GM12878 (cell line): ENCODE data around the gene KRTAP29-1. TPM values are rescaled to one million over a fixed set of nuclear protein-coding genes. Genes with fewer than 3 reads are reported as not detected.

Experiments
- BCL11A ChIP-seq: IDR thresholded peaks from 2 replicates; pipeline ENCODE4 v1.6.1; 2011; ENCODE audit warnings: low read depth, low read length
- CREB1 ChIP-seq: IDR thresholded peaks from 2 replicates; pipeline ENCODE4 v1.6.1; 2012; ENCODE audit warnings: low read depth, mild to moderate bottlenecking, inconsistent platforms
- CUX1 ChIP-seq: IDR thresholded peaks from 2 replicates; pipeline ENCODE4 v1.6.1; 2012; ENCODE audit warnings: improper control_type of control experiment, low read depth, low read length; ENCODE audit not compliant: insufficient replicate concordance
- E2F8 ChIP-seq: fragments of 450-650 bp; IDR thresholded peaks from 2 replicates; pipeline ENCODE4 v1.6.1; 2018; ENCODE audit warnings: mild to moderate bottlenecking, low read depth, moderate library complexity; ENCODE audit not compliant: partially characterized antibody
- POLR2AphosphoS5 ChIP-seq: IDR thresholded peaks from 2 replicates; pipeline ENCODE4 v1.6.1; 2011; ENCODE audit warnings: mild to moderate bottlenecking, low read length, inconsistent platforms
- polyA plus RNA-seq, 11 experiments: library from polyadenylated mRNA; depleted of rRNA in 4 of 11; unstranded in 6 of 11; stranded (reverse) in 5 of 11; fragments of >200 nt; fragmentation: Nextera tagmentation in 4 of 11; fragmentation: Illumina TruSeq in 1 of 11; extraction: Ambion mirVana in 4 of 11; extraction: Trizol in 1 of 11; gene quantifications; 1 replicate in 1 of 11; 2 replicates in 10 of 11; pipeline versions ENCODE4 v1.2.1 to v1.2.3, GENCODE V29; 2011 to 2016; ENCODE audit warnings: inconsistent platforms in 2 of 11, missing spikeins in 2 of 11, low read depth in 1 of 11
- total RNA-seq, 4 experiments: library from RNA; depleted of rRNA in 3 of 4; stranded (reverse); fragments of >200 nt in 3 of 4; fragmentation: Illumina TruSeq in 1 of 4; extraction: Trizol in 1 of 4; gene quantifications; 2 replicates each; pipeline versions ENCODE4 v1.2.1 to v1.2.3, GENCODE V29; 2013 to 2021

Gene KRTAP29-1
- total and polyA plus RNA-seq, 10 of the 15 experiments (the other 5 are each of a cell fraction or from before 2014, with no cell fraction given) = 1.9 TPM; not detected in 9

- TF ChIP-seq CUX1 (no peak), CREB1 (no peak), BCL11A (no peak), E2F8 (no peak), POLR2AphosphoS5 (no peak)
- TF ChIP-seq, all 136 proteins: peak for 0
These were observed 1.4 kb upstream of the KRTAP29-1 start (continued) for GRCh38 chr17:41304091-41304490.
